ENCODE data around the gene PNPLA2. TPM values are rescaled to one million over a fixed set of nuclear protein-coding genes. Genes with fewer than 3 reads are reported as not detected.

The PNPLA2 gene
- total RNA-seq, 4 donors from 2014 or later, result 71.8 to 254 (median 163) TPM

DNA sequence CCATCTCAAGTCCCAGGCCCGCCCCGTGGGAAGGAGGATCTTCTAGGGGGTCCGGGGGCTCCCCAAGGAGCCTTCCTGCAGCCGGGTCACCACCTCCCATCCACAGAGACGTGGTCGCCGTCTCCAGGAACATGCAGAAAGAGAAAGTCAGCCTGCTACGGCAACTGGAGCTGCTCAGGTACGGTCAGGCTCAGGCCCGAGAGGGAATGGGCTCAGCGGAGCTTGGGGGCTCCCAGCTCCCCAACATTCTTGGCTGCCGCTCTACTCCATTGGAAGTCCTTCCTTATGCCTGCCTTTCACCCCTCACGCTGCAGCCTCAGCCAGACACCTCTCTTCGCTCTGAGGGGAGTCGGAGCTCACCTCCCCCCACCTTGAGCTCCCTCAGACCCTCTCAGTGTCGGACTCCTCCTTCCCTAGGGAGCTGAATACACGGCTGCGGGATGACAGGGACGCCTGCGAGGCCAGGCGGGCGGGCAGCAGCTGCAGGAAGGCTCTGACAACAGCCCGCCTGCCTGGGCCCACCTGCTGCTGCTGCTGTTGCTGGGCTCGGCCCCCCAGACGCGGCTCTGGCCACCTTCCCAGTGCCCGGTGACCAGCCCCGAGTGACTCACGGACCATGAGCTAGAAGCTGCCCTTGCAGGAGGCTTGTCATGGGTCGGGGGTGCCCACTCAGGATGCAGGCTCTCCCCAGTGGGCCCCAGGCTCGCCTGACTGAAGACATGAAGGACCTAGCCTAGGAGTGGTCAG lies 12.6 kb downstream of the PNPLA2 start:
- peaks cover 0 to 20% of the 10 kb centered on the region in 2 donors for H3K27me3 ChIP-seq
- no peak for TF ChIP-seq POLR2A (IDR thresholded peaks at IDR 0.05)
- TF ChIP-seq, protein P1, sequence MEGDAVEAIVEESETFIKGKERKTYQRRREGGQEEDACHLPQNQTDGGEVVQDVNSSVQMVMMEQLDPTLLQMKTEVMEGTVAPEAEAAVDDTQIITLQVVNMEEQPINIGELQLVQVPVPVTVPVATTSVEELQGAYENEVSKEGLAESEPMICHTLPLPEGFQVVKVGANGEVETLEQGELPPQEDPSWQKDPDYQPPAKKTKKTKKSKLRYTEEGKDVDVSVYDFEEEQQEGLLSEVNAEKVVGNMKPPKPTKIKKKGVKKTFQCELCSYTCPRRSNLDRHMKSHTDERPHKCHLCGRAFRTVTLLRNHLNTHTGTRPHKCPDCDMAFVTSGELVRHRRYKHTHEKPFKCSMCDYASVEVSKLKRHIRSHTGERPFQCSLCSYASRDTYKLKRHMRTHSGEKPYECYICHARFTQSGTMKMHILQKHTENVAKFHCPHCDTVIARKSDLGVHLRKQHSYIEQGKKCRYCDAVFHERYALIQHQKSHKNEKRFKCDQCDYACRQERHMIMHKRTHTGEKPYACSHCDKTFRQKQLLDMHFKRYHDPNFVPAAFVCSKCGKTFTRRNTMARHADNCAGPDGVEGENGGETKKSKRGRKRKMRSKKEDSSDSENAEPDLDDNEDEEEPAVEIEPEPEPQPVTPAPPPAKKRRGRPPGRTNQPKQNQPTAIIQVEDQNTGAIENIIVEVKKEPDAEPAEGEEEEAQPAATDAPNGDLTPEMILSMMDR (IDR thresholded peaks at IDR 0.05), result no peak
- no peaks in the 10 kb centered on the region for H3K9me3 ChIP-seq
- H3K36me3 ChIP-seq, result peaks cover 0 to under 1% (median 0%) of the 10 kb centered on the region in 3 donors
- no peak for DNase-seq
- H3K4me1 ChIP-seq, result peaks cover 17 to 82% (median 40%) of the 10 kb centered on the region in 4 donors
- peak overlapping the region in 1 of 4 donors; percentile 85 for H3K27ac ChIP-seq
- peak overlapping the region in 2 of 4 donors; percentile 39 to 49 for H3K4me3 ChIP-seq

DNA sequence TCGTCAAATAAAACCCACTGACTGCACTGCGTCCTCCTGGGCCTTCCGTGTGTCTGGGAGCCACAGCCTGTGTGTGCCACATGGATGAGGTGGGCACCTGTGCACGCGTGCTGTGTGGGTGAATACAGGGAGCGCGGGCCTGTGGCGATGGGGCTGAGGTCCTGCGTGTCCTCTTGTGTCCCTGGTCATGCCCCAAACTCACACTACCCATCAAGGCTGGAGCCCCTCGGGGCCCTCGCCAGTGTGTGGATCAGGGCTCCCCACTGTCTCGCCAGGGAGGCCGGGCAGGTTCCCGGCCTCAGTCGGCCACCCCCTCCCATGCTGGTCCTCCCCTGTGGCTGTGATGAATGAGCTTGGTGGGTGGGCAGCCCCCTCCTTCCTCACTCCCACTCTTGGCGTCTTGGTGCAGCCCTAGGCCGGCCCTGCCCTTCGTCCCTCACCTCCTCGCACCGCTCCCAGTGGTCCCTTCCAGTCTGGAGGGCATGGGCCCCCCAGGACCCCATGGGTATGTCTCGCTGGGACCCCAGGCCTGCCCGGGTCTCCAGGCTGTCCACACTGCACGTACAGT lies 13.3 kb downstream of the PNPLA2 start:
- no peak for DNase-seq
- peaks cover 0 to 20% of the 10 kb centered on the region in 2 donors for H3K27me3 ChIP-seq
- TF ChIP-seq POLR2A (IDR thresholded peaks at IDR 0.05), result no peak
- TF ChIP-seq, protein P1 (IDR thresholded peaks at IDR 0.05), result no peak
- H3K4me3 ChIP-seq, result peak overlapping the region; percentile 54 to 90 (median 64)
- peak overlapping the region in 3 of 4 donors; percentile 74 to 94 (median 92) for H3K27ac ChIP-seq
- H3K36me3 ChIP-seq, result peaks cover 0 to 8% (median 0%) of the 10 kb centered on the region in 3 donors
- H3K4me1 ChIP-seq, result peaks cover 16 to 75% (median 38%) of the 10 kb centered on the region in 4 donors
- no peaks in the 10 kb centered on the region for H3K9me3 ChIP-seq

DNA sequence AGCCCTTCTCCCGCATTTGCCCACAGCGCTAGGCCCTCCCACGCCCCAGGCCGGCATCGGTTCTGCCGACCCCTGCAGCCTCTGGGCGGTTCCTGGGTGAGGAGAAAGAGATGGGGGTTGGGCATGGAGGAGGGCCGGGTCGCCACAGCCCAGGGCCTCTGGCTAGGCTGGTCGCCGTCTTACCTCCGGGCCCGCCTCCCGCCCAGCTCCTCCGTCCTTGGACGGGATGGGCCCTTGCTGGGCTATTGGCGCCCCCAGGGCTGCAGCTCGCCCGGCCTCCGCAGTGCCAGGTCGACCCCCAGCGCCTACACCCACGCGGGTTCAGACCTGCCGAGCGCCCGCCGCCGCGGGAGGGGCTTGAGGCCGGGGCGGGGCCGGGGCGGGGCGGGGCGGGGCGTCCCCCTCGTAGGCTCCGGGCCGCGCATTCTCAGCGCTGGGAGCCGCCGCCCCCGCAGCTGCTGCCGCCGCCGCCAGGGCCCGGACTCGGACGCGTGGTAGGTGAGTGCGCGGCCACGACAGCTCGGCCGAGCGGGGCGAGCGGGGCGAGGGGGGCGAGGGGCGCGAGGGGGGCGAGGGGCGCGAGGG lies 13.9 kb downstream of the PNPLA2 start, which contains the start of gene CD151:
Gene CD151 (plus strand): TSS at position 424 of the 585 bp plus-strand sequence. CDS start 3,118 bp downstream, outside the sequence.
- Histone ChIP-seq H3K27me3 (peaks cover 0 to 16% of the 10 kb centered on the region in 2 donors), H3K27ac (peak within 1 kb of the TSS; percentile 74 to 99 (median 93)), H3K36me3 (peaks cover 0 to 14% (median 0%) of the 10 kb centered on the region in 3 donors), H3K4me1 (peaks cover 16 to 75% (median 36%) of the 10 kb centered on the region in 4 donors), H3K9me3 (no peaks in the 10 kb centered on the region), H3K4me3 (peak within 1 kb of the TSS; percentile 54 to 90 (median 64))
- TF ChIP-seq, protein P1 (IDR thresholded peaks at IDR 0.05), result peak in 1 of 6 experiments; percentile 16
- TF ChIP-seq POLR2A (IDR thresholded peaks at IDR 0.05), result no peak
- peak in 2 of 3 donors; percentile 49 to 82 for DNase-seq

DNA sequence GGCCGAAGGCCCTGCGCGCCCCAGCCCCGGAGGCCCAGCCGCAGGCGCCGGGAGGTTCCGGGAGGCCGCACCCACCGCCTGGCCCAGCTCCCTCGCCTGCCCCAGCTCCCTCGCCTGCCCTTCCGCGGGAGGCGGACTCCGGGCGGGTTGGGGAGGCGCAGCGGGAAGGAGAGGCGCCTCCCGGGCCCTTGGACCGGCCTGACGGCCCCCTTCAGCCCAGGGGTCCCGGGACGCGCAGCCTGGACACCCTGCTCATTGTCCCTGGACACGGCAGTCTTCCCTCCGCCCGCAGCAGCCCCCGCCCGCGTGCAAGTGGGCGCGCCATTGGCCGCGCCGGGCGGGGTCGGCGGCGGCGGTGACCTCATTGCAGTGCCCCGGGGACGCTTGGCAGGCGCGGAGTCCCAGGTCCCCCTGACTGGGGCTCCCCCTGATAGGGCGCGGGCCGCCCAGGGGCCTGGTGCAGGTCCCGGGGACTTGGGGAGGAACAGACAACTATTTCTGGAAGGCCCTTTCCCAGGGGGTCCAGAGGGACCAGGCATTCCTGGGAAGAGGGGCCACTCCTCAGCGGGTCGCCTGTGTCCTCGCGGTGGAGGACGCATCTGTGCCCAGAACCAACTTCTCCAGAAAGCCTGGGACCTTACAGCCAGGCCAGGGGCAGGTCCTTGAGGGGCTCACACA lies 14.5 kb downstream of the PNPLA2 start:
- peak; percentile 56 to 74 for TF ChIP-seq POLR2A (IDR thresholded peaks at IDR 0.05)
- TF ChIP-seq, protein P1 (IDR thresholded peaks at IDR 0.05), result no peak
- Histone ChIP-seq H3K36me3 (peaks cover 0 to 20% (median 0%) of the 10 kb centered on the region in 3 donors), H3K9me3 (no peaks in the 10 kb centered on the region), H3K4me3 (peak overlapping the region; percentile 54 to 90 (median 64)), H3K27ac (peak overlapping the region; percentile 74 to 99 (median 93)), H3K27me3 (peaks cover 0 to 16% of the 10 kb centered on the region in 2 donors), H3K4me1 (peaks cover 13 to 75% (median 31%) of the 10 kb centered on the region in 4 donors)
- peak in 1 of 3 donors; percentile 87 for DNase-seq

DNA sequence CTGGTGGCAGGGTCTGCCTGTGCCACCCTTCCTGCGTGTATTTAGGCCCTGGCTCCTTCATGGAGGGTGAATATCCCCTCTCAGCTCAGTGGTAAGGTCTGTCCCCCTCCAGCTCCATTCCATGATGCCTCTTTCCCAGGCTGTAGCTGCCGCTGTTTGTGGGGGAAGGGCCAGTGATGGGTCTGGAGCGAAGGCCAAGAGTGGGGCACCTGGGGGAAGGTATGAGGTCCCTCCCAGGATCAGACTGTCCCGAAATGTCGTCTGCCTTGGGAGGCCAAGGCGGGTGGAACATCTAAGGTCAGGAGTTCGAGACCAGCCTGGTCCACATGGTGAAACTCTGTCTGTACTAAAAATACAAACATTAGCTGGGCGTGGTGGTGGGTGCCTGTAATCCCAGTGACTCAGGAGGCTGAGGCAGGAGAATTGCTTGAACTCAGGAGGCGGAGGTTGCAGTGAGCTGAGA lies 15.2 kb downstream of the PNPLA2 start:
- H3K27me3 ChIP-seq, result peaks cover 0 to 16% of the 10 kb centered on the region in 2 donors
- DNase-seq, result peak in 1 of 3 donors; percentile 74
- peak overlapping the region; percentile 74 to 99 (median 93) for H3K27ac ChIP-seq
- no peak for TF ChIP-seq POLR2A (IDR thresholded peaks at IDR 0.05)
- TF ChIP-seq, protein P1 (IDR thresholded peaks at IDR 0.05), result no peak
- peak overlapping the region; percentile 54 to 90 (median 64) for H3K4me3 ChIP-seq
- H3K36me3 ChIP-seq, result peaks cover 0 to 27% (median 0%) of the 10 kb centered on the region in 3 donors
- peaks cover 11 to 75% (median 25%) of the 10 kb centered on the region in 4 donors for H3K4me1 ChIP-seq
- no peaks in the 10 kb centered on the region for H3K9me3 ChIP-seq

All from Peyer's patch (tissue), 4 donors.